MM.1S (cell line): ENCODE results near the gene CHMP4A.

Experiments used
- EZH2phosphoT487 ChIP-seq: fragments of 300-600 bp; sonication (generic); IDR thresholded peaks from 2 replicates; pipeline ENCODE4 v1.6.1; 2018; ENCODE audit warnings: antibody characterized with exemption, low read length
- TF ChIP-seq, protein P1 (sequence below): fragments of 300-600 bp; sonication (generic); IDR thresholded peaks from 2 replicates; pipeline ENCODE4 v1.5.1; 2016; ENCODE audit warnings: antibody characterized with exemption, low read length, mixed read lengths

DNA sequence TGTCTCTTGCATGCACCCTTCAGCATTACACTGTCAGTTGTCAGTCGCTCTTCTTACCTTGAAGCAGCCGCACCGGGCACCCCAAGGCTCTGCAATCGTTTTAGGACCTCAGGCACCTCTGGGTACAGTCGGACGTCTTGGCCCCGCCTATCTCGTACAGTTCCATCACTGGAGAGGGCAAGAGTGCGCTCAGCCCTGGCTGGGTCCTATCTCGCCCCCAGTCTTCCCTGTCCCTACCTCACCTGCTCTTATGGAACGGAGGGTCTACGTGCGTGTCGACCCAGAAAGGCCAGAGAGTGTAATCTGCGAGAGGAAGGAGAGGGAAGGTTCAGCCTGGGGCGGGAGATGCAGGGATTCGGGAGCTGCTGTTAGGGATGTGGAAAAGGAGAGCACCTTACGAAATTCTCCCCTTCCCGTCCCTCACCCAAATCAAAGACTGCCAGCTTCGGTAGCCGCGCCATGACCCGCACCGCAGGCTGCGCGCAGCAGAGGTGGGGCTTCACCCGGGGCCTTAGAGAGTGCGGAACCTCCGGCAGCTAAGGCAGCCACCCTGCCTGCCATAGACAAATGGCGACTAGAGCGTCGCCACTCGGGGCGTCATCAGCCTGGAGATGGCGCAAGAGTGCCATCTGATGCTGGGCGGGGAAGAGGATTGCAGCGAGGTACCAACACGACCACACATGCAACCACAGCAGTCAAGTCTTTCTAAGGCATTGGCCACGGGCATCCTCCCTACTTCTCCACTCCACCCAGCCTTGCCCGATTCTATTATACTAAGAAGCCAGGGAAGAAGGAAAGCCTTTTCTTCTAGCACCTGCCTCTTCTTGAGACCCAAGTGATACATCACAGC is 2.4 kb upstream of the CHMP4A start, which contains the start of gene MDP1:
- TF ChIP-seq, protein P1, sequence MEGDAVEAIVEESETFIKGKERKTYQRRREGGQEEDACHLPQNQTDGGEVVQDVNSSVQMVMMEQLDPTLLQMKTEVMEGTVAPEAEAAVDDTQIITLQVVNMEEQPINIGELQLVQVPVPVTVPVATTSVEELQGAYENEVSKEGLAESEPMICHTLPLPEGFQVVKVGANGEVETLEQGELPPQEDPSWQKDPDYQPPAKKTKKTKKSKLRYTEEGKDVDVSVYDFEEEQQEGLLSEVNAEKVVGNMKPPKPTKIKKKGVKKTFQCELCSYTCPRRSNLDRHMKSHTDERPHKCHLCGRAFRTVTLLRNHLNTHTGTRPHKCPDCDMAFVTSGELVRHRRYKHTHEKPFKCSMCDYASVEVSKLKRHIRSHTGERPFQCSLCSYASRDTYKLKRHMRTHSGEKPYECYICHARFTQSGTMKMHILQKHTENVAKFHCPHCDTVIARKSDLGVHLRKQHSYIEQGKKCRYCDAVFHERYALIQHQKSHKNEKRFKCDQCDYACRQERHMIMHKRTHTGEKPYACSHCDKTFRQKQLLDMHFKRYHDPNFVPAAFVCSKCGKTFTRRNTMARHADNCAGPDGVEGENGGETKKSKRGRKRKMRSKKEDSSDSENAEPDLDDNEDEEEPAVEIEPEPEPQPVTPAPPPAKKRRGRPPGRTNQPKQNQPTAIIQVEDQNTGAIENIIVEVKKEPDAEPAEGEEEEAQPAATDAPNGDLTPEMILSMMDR: peak; percentile 58
- no peak for TF ChIP-seq EZH2phosphoT487
